GM18511 (cell line): ENCODE data around the gene PHACTR3.

Source experiments
- ATAC-seq: cut with Tn5 transposase; IDR thresholded peaks from one replicate; pipeline ENCODE4 v1.9.1; 2021; ENCODE audit warnings: mild to moderate bottlenecking, moderate library complexity; ENCODE audit not compliant: unreplicated experiment

The PHACTR3 gene

GRCh38 chr20:59588236-59588855 is 16.0 kb upstream of the PHACTR3 start:
- ATAC-seq: no peak

- ATAC-seq: no peak
These were observed 15.2 kb upstream of the PHACTR3 start for GRCh38 chr20:59589086-59589684.

GRCh38 chr20:59591061-59591460 is 13.3 kb upstream of the PHACTR3 start:
- no peak for ATAC-seq

GRCh38 chr20:59596690-59597089 is 7.7 kb upstream of the PHACTR3 start:
- ATAC-seq: no peak

- ATAC-seq: no peak
These were observed 7.1 kb upstream of the PHACTR3 start for GRCh38 chr20:59597240-59597639.

- ATAC-seq: peak; percentile 61
These were observed 5.6 kb upstream of the PHACTR3 start for GRCh38 chr20:59598625-59599310.

- no peak for ATAC-seq
These were observed 4.4 kb upstream of the PHACTR3 start for GRCh38 chr20:59599941-59600340.

GRCh38 chr20:59600472-59600871 is 3.9 kb upstream of the PHACTR3 start:
- ATAC-seq: no peak

- no peak for ATAC-seq
These were observed 1.7 kb upstream of the PHACTR3 start for GRCh38 chr20:59602546-59603080.

- ATAC-seq: no peak
These were observed 1.2 kb upstream of the PHACTR3 start for GRCh38 chr20:59603176-59603575.

- ATAC-seq: no peak
These were observed 631 bp downstream of the PHACTR3 start for GRCh38 chr20:59604741-59605600.

- ATAC-seq: no peak
These were observed 1.4 kb downstream of the PHACTR3 start for GRCh38 chr20:59605601-59606364.

- ATAC-seq: no peak
These were observed 2.2 kb downstream of the PHACTR3 start for GRCh38 chr20:59606566-59606965.

GRCh38 chr20:59608396-59608795 is 4.1 kb downstream of the PHACTR3 start:
- no peak for ATAC-seq

GRCh38 chr20:59608871-59609270 is 4.5 kb downstream of the PHACTR3 start:
- ATAC-seq: no peak

GRCh38 chr20:59611286-59611685 is 6.9 kb downstream of the PHACTR3 start:
- ATAC-seq: no peak

- ATAC-seq: no peak
These were observed 9.5 kb downstream of the PHACTR3 start for GRCh38 chr20:59613861-59614260.

- ATAC-seq: no peak
These were observed 10.4 kb downstream of the PHACTR3 start for GRCh38 chr20:59614714-59615113.

- ATAC-seq: no peak
These were observed 12.0 kb downstream of the PHACTR3 start for GRCh38 chr20:59616306-59616705.

GRCh38 chr20:59617221-59617620 is 12.9 kb downstream of the PHACTR3 start:
- no peak for ATAC-seq
